ENCODE results near the gene LGALS14.
"Not testable (repeated sequence)": the region's sequence is repeated elsewhere in the genome, so short reads cannot be mapped to it uniquely, and the experiment has no call there.

LGALS14 gene

DNA sequence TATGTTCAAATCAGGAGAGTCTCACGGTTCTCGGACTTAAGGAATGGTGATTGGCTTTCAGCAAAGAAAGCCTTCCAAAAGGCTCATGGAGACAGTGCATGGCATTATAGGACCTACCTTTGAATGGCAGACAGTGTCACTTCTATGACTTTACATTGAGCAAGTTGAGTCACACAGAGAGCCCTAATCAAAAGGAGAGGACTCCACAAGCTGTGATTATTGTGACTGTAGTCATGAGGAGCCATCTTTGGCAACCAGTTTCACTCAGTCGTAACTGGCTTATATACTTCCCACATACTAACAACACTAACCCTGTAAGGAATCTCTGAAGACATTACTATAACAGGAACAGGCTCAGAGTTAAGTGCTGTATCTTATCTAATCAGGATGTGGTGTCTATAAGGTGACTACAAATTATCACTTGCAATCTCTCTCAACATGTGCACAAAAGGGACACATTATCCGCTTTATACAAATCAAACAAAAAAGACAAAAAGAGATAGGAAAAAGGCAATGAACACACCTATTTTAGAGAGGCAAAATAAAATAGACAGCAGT, 6.1 kb downstream of the LGALS14 start:
- H3K36me3 Mint-ChIP-seq, result no peaks in the 10 kb centered on the region
- peaks cover 1% of the 10 kb centered on the region for H3K9me3 Mint-ChIP-seq
- DNase-seq (ENCODE audit: low spot score in 2 of 2) (no peak), ATAC-seq (ENCODE audit: low read depth) (no peak)
- H3K4me1 Mint-ChIP-seq, result no peaks in the 10 kb centered on the region
- peaks cover 14% of the 10 kb centered on the region for H3K27me3 Mint-ChIP-seq
- no peak overlapping the region for H3K27ac Mint-ChIP-seq
- H3K4me3 Mint-ChIP-seq, result no peak overlapping the region

DNA sequence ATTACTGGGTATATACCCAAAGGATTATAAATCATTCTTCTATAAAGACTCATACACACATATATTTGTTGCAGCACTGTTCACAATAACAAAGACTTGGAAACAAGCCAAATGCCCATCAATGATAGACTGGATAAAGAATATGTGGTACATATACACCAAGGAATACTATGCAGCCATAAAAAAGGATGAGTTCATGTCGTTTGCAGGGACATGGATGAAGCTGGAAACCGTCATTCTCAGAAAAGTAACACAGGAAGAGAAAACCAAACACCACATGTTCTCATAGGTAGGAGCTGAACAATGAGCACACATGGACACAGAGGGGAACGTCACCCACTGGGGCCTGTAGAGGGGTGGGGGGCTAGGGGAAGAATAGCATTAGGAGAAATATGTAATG, 15.9 kb downstream of the LGALS14 start:
- DNase-seq (ENCODE audit: low spot score in 2 of 2); H3K9me3 Mint-ChIP-seq; H3K4me1 Mint-ChIP-seq; H3K4me3 Mint-ChIP-seq; H3K36me3 Mint-ChIP-seq; ATAC-seq (ENCODE audit: low read depth); H3K27ac Mint-ChIP-seq: not testable (repeated sequence)
- H3K27me3 Mint-ChIP-seq, result peaks cover 29% of the 10 kb centered on the region

DNA sequence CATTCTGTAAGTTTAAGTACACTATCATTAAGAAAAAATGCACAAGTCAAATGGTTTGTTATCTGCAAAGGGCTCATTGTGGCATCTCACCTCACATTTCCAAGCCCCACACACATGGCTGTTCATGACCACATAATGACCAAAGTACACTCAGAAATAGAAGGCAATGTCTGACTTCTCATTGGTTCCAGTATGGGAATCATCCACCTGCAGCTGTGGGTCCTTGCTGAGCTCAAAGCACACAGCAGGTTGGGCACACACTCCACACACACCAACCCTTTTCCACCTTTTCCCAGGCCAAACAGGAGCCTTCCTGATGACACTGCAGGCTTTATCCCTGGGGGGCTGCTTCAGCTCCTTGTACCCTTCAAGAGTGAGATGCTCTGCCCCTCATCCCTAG, 21.7 kb downstream of the LGALS14 start:
- no peak overlapping the region for H3K27ac Mint-ChIP-seq
- no peaks in the 10 kb centered on the region for H3K4me1 Mint-ChIP-seq
- H3K27me3 Mint-ChIP-seq, result peaks cover 18% of the 10 kb centered on the region
- DNase-seq (ENCODE audit: low spot score in 2 of 2) (no peak), ATAC-seq (ENCODE audit: low read depth) (no peak)
- H3K4me3 Mint-ChIP-seq, result no peak overlapping the region
- H3K36me3 Mint-ChIP-seq, result no peaks in the 10 kb centered on the region
- no peaks in the 10 kb centered on the region for H3K9me3 Mint-ChIP-seq

DNA sequence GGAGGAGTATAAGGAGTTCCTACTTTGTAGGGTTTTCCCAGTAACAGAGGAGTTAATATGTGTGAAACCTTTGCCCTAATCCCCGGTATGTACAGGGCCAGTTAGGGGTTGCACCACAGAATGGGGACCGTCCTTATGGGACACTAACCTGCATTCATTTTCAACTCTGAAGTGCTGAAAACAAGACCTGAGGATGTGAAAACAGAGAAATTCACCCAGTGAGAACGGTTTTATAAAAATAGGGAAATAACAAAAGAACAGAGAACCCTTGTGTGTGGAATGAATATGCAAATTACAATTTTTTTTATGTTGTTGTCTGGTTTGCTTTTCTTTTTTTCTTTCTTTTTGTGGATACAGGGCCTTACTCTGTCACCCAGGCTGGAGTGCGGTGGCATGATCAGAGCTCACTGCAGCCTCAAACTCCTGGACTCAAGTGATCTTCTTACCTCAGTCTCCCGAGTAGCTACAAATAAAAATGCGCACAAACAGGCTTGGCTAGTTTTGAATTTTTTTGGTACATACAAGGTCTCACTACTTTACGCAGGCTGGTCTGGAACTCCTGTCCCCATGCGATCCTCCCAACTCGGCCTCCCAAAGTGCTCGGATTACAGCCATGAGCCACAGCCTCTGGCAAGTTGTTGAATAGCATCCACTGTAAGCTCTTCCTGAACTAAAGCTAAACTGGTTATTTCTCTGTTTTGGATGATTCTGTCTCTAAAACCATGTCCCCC, 23.0 kb downstream of the LGALS14 start:
- Mint-ChIP-seq H3K4me3 (no peak overlapping the region), H3K9me3 (no peaks in the 10 kb centered on the region), H3K36me3 (no peaks in the 10 kb centered on the region), H3K4me1 (no peaks in the 10 kb centered on the region), H3K27ac (no peak overlapping the region), H3K27me3 (peaks cover 18% of the 10 kb centered on the region)
- ATAC-seq (ENCODE audit: low read depth) (no peak), DNase-seq (ENCODE audit: low spot score in 2 of 2) (no peak)

DNA sequence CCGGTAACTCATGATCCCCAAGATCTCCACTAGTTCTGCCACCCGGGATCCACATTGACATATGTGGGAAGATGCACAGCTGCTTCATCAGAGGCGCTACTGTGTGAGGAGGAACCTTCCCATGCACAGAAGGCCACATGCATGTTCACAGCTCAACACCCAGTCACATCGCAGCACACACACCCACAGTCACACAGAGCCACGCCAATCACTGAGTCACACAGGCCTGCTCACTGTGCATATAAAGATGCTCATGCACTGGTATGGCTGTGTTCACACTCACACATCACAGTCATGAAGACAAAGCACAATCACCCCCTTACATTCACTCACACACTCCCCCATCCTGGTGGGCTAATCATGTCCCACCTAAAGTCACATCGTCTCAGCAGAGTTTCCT, 23.8 kb downstream of the LGALS14 start:
- no peak for ATAC-seq (ENCODE audit: low read depth)
- Mint-ChIP-seq H3K36me3 (no peaks in the 10 kb centered on the region), H3K9me3 (no peaks in the 10 kb centered on the region), H3K4me1 (no peaks in the 10 kb centered on the region), H3K27ac (no peak overlapping the region), H3K4me3 (no peak overlapping the region), H3K27me3 (peaks cover 14% of the 10 kb centered on the region)
- DNase-seq (ENCODE audit: low spot score in 2 of 2), result no peak

DNA sequence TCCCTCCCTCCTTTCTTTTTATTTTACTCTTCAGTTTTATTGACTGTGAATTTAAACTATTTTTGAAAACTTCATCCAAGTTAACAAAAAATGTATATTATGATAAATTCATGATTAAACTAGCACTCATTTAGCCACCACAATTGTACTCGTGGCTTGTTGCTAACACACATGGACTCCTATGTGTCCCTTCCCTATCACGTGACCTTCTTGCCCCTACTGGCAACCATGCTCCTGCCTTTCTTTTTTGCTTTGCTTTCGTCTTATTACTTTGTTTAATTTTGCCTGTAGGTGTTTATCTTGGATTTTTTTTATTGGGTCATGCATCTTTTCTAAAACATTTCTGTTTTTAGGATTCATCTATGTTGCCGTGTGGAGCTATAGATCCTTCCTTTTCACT, 25.3 kb downstream of the LGALS14 start:
- DNase-seq (ENCODE audit: low spot score in 2 of 2) (no peak), ATAC-seq (ENCODE audit: low read depth) (no peak)
- no peak overlapping the region for H3K27ac Mint-ChIP-seq
- no peaks in the 10 kb centered on the region for H3K9me3 Mint-ChIP-seq
- H3K4me1 Mint-ChIP-seq, result no peaks in the 10 kb centered on the region
- no peak overlapping the region for H3K4me3 Mint-ChIP-seq
- H3K27me3 Mint-ChIP-seq, result peaks cover 15% of the 10 kb centered on the region
- no peaks in the 10 kb centered on the region for H3K36me3 Mint-ChIP-seq

DNA sequence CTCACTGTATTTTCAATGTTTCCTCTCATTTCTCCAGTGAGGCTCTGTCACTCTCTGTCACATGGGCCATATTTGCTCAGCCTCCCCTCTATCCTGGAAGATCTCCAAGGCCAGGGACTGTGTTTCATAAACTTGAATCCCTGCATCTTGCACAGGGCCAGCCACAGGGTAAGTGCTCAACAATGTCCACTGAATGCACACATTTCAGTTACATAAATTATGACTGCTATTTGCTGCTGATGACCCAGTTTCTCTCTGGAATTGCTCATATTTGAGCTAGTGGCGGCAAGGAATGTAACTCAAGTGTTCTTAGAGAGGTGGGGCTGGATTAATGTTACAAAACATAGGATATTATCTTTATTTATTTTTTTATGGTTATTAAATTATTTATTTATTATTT, 27.4 kb downstream of the LGALS14 start:
- H3K36me3 Mint-ChIP-seq, result no peaks in the 10 kb centered on the region
- H3K4me3 Mint-ChIP-seq, result no peak overlapping the region
- no peaks in the 10 kb centered on the region for H3K9me3 Mint-ChIP-seq
- DNase-seq (ENCODE audit: low spot score in 2 of 2) (no peak), ATAC-seq (ENCODE audit: low read depth) (no peak)
- H3K4me1 Mint-ChIP-seq, result no peaks in the 10 kb centered on the region
- no peak overlapping the region for H3K27ac Mint-ChIP-seq
- peaks cover 15% of the 10 kb centered on the region for H3K27me3 Mint-ChIP-seq

DNA sequence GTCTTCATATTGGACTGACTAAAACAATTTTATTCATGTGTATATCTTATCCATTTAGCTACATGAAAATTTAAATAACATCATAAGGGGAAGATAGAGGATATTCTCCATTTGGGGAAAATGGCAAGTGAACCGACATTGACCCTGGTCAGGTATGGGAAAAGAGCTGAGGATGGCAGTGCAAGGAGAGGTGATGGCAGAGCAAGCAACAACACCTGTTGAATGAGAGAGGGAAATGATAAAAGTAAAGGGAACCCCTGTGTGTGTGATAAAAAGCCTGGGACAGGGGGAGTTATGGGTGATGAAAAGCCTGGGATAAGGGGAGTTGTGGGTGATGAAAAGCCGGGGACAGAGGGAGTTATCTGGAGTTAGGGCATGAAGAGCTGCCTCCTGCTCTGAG, 29.6 kb downstream of the LGALS14 start:
- Mint-ChIP-seq H3K9me3 (no peaks in the 10 kb centered on the region), H3K4me3 (no peak overlapping the region), H3K27ac (no peak overlapping the region), H3K27me3 (peaks cover 15% of the 10 kb centered on the region), H3K4me1 (no peaks in the 10 kb centered on the region), H3K36me3 (no peaks in the 10 kb centered on the region)
- DNase-seq (ENCODE audit: low spot score in 2 of 2) (no peak), ATAC-seq (ENCODE audit: low read depth) (no peak)

DNA sequence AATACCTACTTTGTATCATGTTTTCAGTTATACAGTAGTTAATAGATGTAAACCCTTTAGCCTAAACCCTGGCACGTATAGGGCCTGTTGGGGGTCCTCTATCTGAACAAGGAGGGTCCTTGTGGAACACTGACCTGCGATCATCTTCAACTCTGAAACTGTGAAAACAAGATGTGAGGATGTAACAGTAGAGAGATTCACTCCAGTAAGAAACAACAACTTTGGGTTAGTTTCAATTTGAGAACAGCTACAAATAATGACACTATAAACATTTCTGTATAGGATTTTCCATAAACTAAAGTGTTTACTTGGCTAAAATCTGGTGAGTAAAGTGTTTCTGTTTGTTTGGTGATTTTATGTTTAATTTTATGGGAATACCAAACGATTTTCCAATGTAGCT, 31.4 kb downstream of the LGALS14 start:
- Mint-ChIP-seq H3K9me3 (no peaks in the 10 kb centered on the region), H3K27ac (no peak overlapping the region), H3K4me1 (no peaks in the 10 kb centered on the region), H3K4me3 (no peak overlapping the region), H3K27me3 (peaks cover 18% of the 10 kb centered on the region), H3K36me3 (no peaks in the 10 kb centered on the region)
- ATAC-seq (ENCODE audit: low read depth), result no peak
- DNase-seq (ENCODE audit: low spot score in 2 of 2), result no peak

DNA sequence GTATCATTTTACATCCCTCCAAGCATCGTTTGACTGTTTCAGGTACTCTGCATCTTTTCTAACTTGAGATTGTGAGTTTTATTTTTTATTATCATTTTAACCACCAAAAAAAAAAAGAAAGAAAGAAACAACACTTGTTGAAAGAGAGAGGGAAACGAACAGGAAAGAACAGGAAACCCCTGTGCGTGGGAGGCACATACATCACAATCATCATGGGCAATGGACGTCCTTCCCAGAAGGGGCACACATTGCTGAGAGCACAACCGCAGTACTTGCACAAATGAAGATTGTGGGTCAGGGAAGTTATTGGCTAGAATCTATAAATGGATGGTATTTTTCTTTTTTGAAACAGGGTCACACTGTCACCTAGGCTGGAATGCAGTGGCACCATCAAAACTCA, 31.8 kb downstream of the LGALS14 start:
- Mint-ChIP-seq H3K4me1 (no peaks in the 10 kb centered on the region), H3K4me3 (no peak overlapping the region), H3K36me3 (no peaks in the 10 kb centered on the region), H3K27me3 (peaks cover 18% of the 10 kb centered on the region), H3K9me3 (no peaks in the 10 kb centered on the region), H3K27ac (no peak overlapping the region)
- DNase-seq (ENCODE audit: low spot score in 2 of 2) (no peak), ATAC-seq (ENCODE audit: low read depth) (no peak)

DNA sequence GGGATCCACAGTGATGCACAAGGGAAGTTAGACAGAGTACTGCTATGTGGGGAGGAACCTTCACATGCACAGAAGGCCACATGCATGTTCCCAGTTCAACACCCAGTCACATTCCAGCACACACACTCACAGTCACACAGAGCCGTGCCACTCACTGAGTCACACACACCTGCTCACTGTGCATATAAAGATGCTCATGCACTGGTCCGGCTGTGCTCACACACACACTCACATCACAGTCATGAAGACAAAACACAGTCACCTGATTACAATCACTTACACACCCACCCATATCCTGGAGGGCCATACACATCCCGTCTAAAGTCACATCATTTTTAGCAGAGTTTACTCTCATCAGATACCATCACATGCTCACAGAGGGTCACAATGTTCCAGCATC, 33.1 kb downstream of the LGALS14 start:
- Mint-ChIP-seq H3K27ac (no peak overlapping the region), H3K4me1 (no peaks in the 10 kb centered on the region)

DNA sequence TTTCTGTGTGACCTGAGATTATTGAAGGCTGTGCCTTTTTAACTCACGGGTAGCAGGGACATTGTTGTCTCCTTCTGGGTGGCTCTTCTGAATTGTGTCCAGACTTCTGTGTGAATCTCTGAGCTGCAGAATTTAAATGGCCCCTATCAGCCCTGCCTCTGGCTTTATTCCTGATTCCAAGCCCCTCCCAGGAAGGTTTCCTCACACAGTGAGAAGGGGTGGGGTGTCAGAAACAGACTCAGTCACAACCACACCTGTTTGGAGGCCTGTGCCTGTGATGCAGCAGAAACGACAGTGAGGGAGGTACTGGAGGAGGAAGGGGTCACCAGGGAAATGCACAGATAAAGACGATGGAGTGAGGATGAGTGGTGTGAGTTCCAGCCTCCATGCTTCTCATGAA, 33.6 kb downstream of the LGALS14 start, which contains the start of gene CLC:
Gene CLC, minus strand, starts transcription at position 139 of the 400 bp plus-strand sequence. Its CDS starts 77 bp downstream, at position 62.
- Mint-ChIP-seq H3K4me3 (no peak within 1 kb of the TSS), H3K27ac (no peak within 1 kb of the TSS), H3K9me3 (no peaks in the 10 kb centered on the region), H3K4me1 (no peaks in the 10 kb centered on the region), H3K27me3 (peaks cover 19% of the 10 kb centered on the region), H3K36me3 (no peaks in the 10 kb centered on the region)
- DNase-seq (ENCODE audit: low spot score in 2 of 2), result no peak
- ATAC-seq (ENCODE audit: low read depth), result no peak

More for the DNA sequence above, 33.1 kb downstream of the LGALS14 start:
- no peaks in the 10 kb centered on the region for H3K9me3 Mint-ChIP-seq
- no peak overlapping the region for H3K4me3 Mint-ChIP-seq
- no peak for DNase-seq (ENCODE audit: low spot score in 2 of 2)
- no peaks in the 10 kb centered on the region for H3K36me3 Mint-ChIP-seq
- H3K27me3 Mint-ChIP-seq, result peaks cover 18% of the 10 kb centered on the region
- no peak for ATAC-seq (ENCODE audit: low read depth)

DNA sequence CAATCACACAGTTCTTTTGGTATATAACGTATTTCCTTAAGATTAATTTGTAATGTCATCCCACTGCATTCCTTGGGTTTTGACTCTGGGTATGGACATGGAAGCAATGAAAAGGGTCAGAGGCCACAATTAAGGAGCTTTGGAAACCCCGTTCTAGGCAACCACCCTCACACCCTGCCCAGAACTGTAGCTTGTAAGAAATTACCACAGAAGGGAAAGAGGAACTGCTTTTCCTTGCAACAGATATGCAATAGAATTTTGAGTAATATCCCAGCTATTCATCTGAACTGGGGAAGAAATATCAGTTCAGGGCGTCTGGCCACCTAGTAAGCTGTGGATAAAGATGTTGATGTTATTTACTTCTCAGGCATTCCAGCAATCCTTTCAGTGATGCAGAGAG, 34.5 kb downstream of the LGALS14 start:
- DNase-seq (ENCODE audit: low spot score in 2 of 2) (no peak), ATAC-seq (ENCODE audit: low read depth) (no peak)
- peaks cover 2% of the 10 kb centered on the region for H3K36me3 Mint-ChIP-seq
- peaks cover 1% of the 10 kb centered on the region for H3K9me3 Mint-ChIP-seq
- peaks cover 19% of the 10 kb centered on the region for H3K27me3 Mint-ChIP-seq
- H3K27ac Mint-ChIP-seq, result no peak overlapping the region
- H3K4me1 Mint-ChIP-seq, result no peaks in the 10 kb centered on the region
- H3K4me3 Mint-ChIP-seq, result no peak overlapping the region

DNA sequence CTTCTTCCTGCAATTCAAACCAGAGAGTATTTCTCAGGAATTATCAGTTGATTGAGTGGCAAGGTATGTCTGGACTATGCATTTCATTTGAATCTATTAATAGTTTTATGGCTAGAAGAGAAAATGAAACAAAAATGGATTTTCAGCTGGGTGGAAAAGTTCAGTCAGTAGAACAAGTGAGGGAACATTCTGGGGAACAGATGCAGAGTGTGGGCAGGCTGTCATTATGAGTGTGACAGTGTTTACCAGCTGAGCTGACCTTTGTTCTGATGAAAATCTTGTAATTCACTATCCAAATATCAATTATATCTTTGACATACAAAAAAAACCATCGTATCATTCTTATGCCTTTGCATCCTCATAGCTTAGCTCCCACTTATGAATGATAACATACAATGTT, 36.1 kb downstream of the LGALS14 start:
- Mint-ChIP-seq H3K27me3 (peaks cover 18% of the 10 kb centered on the region), H3K27ac (no peak overlapping the region), H3K4me1 (no peaks in the 10 kb centered on the region), H3K9me3 (peaks cover 1% of the 10 kb centered on the region), H3K36me3 (peaks cover 2% of the 10 kb centered on the region), H3K4me3 (no peak overlapping the region)
- DNase-seq (ENCODE audit: low spot score in 2 of 2) (no peak), ATAC-seq (ENCODE audit: low read depth) (no peak)

DNA sequence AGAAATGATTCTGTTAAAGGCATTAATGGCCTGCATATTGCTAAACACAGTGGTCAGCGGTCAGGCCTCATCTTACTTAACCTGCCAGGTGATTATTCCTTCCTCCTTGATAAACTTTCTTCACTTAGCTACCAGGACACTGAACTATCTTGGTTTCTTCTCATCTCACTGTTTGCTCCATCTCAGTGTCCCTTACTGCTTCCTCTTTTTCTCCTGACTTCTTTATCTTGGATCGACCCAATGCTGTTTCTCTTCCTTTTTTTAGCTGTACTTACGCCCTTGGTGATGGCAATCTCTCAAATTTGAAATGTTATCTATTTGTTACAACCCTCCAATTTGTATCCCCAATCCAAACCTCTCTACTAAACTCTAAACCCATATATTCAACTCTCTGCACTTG, 41.4 kb downstream of the LGALS14 start:
- H3K9me3 Mint-ChIP-seq, result peaks cover 1% of the 10 kb centered on the region
- no peak overlapping the region for H3K27ac Mint-ChIP-seq
- peaks cover 3% of the 10 kb centered on the region for H3K36me3 Mint-ChIP-seq
- H3K27me3 Mint-ChIP-seq, result peaks cover 16% of the 10 kb centered on the region
- no peak overlapping the region for H3K4me3 Mint-ChIP-seq
- no peak for DNase-seq (ENCODE audit: low spot score in 2 of 2)
- H3K4me1 Mint-ChIP-seq, result no peaks in the 10 kb centered on the region
- ATAC-seq (ENCODE audit: low read depth), result no peak
